ENCODE data around the gene OR7G1. TPM values are rescaled to one million over a fixed set of nuclear protein-coding genes. Genes with fewer than 3 reads are reported as not detected.

Gene OR7G1
- total and polyA plus RNA-seq, 10 of the 15 experiments (the other 5 are each of a cell fraction or from before 2014, with no cell fraction given): not detected

GRCh38 chr19:9086761-9087160 is 28.8 kb downstream of the OR7G1 start, which contains the start of gene OR1M1 (continued):
- TF ChIP-seq ZBTB33 (IDR thresholded peaks at IDR 0.05): no peak

- no peak overlapping the region for H3K9ac ChIP-seq (ENCODE audit: control insufficient read depth, insufficient read depth, low read length)
- TF ChIP-seq EP300 (IDR thresholded peaks at IDR 0.05; ENCODE audit: borderline replicate concordance in 1 of 2, control insufficient read depth in 1 of 2, low read depth in 2 of 2, low read length in 2 of 2) (no peak), BCLAF1 (IDR thresholded peaks at IDR 0.05) (no peak), CHD4 (IDR thresholded peaks at IDR 0.05) (no peak), CBX3 (IDR thresholded peaks at IDR 0.05; ENCODE audit: borderline replicate concordance, low read depth) (no peak)
- FAIRE-seq: no peak
- ChIA-PET SMC1A (ENCODE audit: uncharacterized antibody, unreplicated experiment) (no interaction called here), RAD21 (ENCODE audit: unreplicated experiment) (no interaction called here), POLR2A (no interaction called here), CTCF (no interaction called here)
- no peaks in the 10 kb centered on the region for H3K79me2 ChIP-seq (ENCODE audit: control insufficient read depth, insufficient read depth, low read length)
- 47% methylated on average over 4 of the region's 4 CpGs for WGBS (ENCODE audit: insufficient coverage, insufficient replicate concordance, low lambda C conversion rate, missing lambda C conversion rate)
- H3K27me3 ChIP-seq (replicated peaks in 1 of 2; ENCODE audit: control insufficient read depth in 2 of 2, insufficient read depth in 2 of 2, low read length in 1 of 2): no peaks in the 10 kb centered on the region
- H3K9me3 ChIP-seq (replicated peaks; ENCODE audit: control insufficient read depth, insufficient read depth, low read length): no peaks in the 10 kb centered on the region; the same call in 2 of the 3 replicates
- no peaks in the 10 kb centered on the region for H3K4me1 ChIP-seq (ENCODE audit: control insufficient read depth, insufficient read depth, low read length)
- H2AFZ ChIP-seq (ENCODE audit: control insufficient read depth, low read depth, low read length): no peak overlapping the region
- no peak overlapping the region for H3K4me2 ChIP-seq (ENCODE audit: control insufficient read depth, insufficient read depth)
- intact Hi-C loops (cut with micrococcal nuclease; ENCODE audit: unreplicated experiment) (loop anchor here (10.0 kb wide), 1 partner anchor 424 kb away; no protein-coding TSS in a partner anchor), in situ Hi-C loops (cut with MboI) (no loop called here)
- no TSS peak for BruUV-seq (replicated peaks)
- ATAC-seq: no peak
- no peak for DNase-seq (ENCODE audit: low read depth, low spot score)
- H4K20me1 ChIP-seq (ENCODE audit: control insufficient read depth, insufficient read depth): no peaks in the 10 kb centered on the region
- no peak overlapping the region for H3K27ac ChIP-seq (ENCODE audit: control insufficient read depth, insufficient read depth)
- no peak overlapping the region for H3K4me3 ChIP-seq
- no peaks in the 10 kb centered on the region for H3K36me3 ChIP-seq (ENCODE audit: control insufficient read depth in 2 of 2, insufficient read depth in 2 of 2, low read length in 1 of 2)
Observed at GRCh38 chr19:9078651-9079050, 36.9 kb downstream of the OR7G1 start.
